Renal cortex interstitium (tissue), 11 donors: Measurements from ENCODE around the gene UGT1A4. TPM values are rescaled to one million over a fixed set of nuclear protein-coding genes. Genes with fewer than 3 reads are reported as not detected.
"Not testable (repeated sequence)": the region's sequence is repeated elsewhere in the genome, so short reads cannot be mapped to it uniquely, and the experiment has no call there.

Experiments
- DNase-seq, 11 donors: peaks; one replicate each; pipeline ENCODE4 v3.0.0-alpha.2; 2013; ENCODE audit warnings: low read depth in 9 of 11, low spot score in 4 of 11; ENCODE audit errors: extremely low read depth in 1 of 11
- polyA plus RNA-seq, 3 donors: library from polyadenylated mRNA; unstranded; fragments of 120-200 nt; gene quantifications; one replicate each; pipeline ENCODE4 v1.2.1, GENCODE V29; 2013; ENCODE audit not compliant: insufficient read length in 3 of 3

The UGT1A4 gene
- polyA plus RNA-seq, 3 donors, result not detected

DNA sequence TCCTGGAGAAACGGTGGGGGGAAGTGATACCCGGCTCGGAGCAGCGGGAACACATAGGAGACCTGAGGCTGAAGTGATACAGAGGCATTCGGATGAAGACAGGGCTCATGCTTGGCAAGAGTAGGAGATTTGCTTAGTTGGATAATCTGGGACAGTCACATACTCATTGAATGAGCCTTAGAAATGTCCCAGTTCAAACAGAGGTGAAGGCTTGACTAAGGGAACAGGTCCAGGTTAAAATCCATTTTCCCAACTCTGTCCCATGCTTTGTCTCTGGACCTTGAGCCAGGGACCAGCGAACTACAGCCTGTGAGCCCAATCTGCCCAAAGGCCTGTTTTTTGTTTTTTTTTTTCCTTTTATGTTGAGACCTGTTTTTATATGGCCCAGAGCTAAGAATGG lies 24.6 kb upstream of the UGT1A4 start:
- no peak for DNase-seq

DNA sequence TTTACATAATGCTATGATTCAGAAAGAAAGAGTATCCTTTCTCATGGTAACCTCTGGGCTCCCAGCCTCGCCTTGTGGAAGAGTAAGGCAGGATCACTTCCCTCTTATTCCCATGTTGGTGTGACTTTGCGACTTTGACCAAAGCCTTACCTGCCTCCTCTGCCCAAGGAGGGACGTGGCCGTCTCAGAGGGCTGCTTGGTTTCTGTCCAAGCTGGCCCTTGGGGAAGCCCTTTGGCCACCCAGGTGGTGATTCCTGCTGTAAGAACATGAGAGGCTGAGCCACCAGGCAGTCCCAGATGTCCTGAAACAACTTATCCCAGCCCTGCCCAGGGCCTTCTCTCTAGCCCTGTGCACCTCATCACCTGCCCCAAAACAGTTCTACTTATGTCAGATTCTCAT lies 19.8 kb upstream of the UGT1A4 start:
- DNase-seq, result no peak

DNA sequence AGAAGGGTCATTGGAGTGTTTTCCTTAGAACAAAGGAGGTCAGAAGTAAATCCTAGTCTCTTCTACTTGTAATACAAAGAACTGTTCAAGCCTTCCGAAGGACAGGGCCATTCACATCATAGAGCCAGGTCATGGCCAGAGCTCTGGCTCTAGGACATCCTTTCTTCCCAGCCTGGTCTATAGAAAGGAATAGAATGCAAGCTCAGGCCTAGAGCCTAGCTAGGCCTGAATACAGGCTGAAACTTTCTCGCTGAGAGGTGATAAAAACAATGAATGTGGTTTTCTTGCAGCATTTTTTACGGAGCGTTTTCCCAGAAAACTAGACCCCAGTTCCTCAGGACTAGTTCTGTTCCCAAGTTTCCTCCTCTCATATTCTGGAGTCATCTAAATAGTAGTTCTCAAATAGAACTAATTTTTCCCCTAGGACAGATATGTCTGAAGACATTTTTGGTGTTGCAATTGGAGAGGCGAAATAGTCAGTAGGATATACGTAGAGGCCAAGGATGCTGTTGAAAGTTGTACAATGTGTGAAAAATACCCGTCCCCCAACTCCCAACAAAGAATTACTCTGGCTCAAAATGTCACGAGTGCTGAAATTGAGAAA lies 19.0 kb upstream of the UGT1A4 start:
- DNase-seq, result no peak

DNA sequence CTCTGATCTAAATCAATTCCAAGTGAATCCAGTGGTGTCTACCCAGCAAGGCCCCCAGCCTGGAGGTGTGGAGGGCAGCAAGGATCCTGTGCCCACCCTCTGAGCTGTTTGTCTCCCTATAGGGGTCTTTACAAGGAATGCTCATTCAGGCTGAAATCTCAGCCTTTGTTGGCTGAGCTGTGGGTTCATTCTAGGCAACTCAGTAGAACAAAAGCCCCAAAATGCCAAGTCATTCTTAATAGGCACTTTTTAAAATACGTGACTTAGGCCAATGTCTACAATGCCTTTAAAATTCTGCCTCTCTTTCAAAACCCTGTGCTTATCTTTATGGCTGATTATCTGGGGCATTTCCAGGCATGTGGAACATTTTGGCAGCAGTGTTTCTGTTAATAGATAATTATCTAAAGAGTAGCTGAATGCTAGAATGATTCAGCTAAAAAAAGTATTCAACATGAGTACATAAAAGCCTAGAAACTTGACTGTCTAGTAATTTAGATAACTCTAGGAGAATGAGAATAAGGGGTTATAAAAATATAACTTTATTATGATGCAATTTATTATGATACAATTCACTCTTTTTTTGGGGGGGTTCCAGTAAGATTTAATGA lies 18.4 kb upstream of the UGT1A4 start:
- peak in 3 of 11 donors; percentile 11 to 22 (median 15) for DNase-seq

DNA sequence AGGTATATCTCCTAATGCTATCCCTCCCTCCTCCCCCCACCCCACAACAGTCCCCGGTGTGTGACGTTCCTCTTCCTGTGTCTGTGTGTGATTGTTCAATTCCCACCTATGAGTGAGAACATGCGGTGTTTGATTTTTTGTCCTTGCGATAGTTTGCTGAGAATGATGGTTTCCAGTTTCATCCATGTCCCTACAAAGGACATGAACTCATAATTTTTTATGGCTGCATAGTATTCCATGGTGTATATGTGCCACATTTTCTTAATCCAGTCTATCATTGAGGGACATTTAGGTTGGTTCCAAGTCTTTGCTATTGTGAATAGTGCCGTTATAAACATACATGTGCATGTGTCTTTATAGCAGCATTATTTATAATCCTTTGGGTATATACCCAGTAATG lies 17.7 kb upstream of the UGT1A4 start:
- DNase-seq, result not testable (repeated sequence)

DNA sequence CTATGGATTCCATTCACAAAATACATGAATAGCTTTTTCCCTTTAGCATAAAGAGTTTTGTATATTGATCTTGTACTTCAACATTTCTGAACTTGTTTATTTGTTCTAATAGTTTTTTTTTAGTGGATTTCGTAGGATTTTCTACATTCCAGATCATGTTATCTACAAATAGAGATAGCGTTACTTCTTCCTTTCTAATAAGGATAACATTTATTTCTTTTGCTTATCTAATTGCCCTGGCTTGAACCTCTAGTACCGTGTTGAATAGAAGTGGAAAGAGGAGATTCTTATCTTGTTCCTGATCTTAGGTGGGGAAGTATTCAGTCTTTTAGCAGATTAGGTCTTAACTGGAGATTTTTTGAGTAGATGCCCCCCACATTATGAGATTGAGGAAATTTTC lies 16.3 kb upstream of the UGT1A4 start:
- no peak for DNase-seq

DNA sequence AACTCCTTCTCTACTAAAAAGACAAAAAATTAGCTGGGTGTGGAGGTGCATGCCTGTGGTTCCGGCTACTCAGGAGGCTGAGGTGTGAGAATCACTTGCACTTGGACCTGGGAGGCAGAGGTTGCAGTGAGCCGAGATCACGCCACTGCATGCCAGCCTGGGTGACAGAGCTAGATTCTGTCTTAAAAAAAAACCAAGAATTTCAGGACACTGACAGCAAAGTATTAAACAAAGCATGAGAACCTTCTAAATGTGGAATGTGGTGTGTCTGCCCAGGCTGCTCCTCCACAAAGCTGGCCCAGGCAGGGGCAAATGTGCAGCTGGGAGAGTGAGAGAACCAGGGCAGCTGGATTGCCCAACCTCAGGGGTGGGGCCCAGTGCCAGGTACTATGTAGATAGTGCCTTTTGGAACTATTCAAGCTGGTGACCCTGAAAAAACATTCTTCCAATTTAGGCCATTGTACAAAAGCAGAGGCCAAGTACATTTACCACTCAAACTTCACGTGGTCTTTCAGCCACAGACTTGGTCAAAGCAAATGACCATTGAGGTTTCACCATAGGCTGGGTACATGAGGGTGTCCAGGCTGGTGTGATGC lies 12.5 kb upstream of the UGT1A4 start:
- no peak for DNase-seq

DNA sequence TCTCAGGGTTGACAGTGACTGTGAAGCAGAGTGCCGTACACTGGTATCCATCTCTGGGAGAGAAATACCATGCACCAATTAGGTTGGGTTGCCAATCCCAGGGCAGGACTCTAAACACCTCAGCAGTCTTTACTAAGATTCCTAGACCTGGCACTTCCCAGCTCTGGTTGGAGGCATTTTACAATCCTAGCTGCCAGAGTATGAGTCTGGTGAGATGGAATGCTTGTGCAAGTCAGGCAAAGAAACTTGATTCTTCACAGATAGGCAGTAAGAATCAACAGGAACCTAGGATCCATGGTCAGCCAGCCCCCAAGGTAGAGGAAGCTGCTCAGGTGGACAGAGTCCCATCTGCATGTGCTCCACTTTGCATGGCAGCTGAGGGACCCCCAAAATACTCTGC lies 11.8 kb upstream of the UGT1A4 start:
- DNase-seq, result no peak

DNA sequence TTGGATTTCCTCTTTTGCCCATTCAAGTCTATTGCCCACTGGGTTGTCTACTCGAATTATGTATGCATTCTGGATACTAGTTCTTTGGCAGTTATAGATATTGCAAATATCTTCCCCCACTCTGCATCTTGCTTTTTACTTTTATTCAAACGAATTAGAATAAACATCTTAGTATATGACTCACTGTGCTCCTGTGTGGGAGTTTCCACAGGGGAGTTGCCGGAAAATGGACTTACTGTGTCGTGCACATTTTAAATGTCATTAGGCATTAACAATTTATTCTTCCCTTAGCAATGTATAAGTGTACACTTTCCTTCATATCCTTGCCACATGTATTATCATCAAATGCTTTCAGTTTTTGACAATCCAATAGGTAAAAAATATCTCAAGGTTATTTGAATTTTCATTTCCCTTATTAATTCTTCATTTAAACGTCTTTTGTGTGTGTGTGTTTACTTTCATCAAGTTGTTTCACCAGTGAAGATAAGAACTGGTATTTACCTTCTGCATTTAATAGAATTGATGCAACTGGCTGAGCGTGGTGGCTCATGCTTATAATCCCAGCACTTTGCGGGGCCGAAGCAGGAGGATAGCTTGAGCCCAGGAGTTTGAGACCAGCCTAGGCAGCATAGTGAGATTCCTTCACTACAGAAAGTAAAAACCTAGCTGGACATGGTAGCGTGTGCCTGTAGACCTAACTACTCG lies 10.4 kb upstream of the UGT1A4 start:
- DNase-seq, result no peak

DNA sequence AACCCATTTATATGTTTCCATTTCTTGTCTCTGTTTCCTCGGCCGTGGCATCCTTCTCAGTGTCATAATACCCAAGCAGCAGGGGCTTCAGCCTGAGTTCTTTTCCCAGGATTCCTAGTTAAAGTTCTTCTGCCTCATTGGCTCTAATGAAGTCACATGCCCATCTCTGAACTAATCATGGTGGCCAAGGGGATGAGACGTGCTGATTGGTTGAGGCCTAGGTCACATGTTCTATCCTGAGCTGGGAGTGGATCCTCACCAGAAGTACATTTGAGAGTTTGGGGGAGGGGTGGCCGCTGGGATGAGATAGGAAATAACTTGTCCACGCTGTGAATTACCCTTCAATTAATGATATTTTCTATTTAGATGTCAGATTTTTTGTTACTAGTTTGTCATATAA lies 9.6 kb upstream of the UGT1A4 start:
- no peak for DNase-seq

DNA sequence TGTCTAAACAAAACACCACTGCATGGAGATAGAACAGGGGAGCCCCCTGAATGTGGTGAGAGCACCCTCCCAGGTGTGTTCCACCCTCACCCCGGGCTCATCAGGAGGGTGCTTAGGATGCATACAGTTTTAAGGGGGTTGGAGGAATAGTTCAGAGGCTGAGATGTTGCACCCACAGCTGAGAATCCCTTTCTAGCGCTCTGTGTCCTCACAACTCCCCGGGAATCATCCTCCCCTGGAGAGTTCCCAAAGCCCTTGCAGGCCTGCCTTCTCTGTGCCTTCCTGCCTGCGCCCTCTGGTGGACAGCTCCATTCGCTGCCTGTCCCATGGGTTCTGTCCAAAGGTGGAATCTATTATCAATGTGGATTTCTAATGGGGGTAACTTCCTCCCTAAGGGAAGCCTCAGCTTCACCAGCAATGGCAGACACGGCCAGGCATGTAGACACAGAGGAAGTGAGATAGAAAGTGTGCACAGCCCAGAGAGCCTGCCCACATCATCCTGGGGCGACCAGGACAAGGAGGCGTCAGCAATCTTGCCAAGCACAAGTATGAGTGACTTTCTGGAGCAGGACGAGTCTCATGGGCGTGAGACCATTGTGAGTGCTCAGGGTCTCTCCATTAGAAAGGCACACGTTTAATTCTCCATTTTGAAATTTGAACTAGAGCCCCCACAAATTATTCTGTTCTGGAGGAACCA lies 7.1 kb upstream of the UGT1A4 start:
- peak; percentile 33 to 70 (median 53) for DNase-seq

DNA sequence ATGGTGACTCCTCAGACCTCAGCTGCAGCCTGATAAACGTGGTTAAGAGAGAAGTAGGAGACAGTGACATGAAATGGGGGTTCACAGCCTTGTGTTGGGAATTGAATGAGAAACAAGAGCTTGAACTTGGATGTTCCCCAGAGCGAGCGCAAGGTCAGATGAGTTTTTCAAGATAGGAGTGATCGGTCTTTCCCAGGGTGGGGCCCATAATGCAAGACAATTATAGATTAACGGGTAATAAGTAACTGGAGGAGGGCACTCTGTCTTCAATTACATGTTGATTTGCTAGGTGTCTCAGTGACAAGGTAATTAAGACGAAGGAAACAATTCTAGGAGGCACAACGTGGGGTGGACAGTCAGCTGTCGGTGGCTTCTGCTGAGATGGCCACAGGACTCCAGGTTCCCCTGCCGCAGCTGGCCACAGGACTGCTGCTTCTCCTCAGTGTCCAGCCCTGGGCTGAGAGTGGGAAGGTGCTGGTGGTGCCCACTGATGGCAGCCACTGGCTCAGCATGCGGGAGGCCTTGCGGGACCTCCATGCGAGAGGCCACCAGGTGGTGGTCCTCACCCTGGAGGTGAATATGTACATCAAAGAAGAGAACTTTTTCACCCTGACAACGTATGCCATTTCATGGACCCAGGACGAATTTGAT lies 5.8 kb upstream of the UGT1A4 start, which contains the start of gene UGT1A5:
TSS of gene UGT1A5 (plus strand) at position 297 of the 651 bp plus-strand sequence. CDS start at position 382, 85 bp downstream.
- DNase-seq, result no peak

DNA sequence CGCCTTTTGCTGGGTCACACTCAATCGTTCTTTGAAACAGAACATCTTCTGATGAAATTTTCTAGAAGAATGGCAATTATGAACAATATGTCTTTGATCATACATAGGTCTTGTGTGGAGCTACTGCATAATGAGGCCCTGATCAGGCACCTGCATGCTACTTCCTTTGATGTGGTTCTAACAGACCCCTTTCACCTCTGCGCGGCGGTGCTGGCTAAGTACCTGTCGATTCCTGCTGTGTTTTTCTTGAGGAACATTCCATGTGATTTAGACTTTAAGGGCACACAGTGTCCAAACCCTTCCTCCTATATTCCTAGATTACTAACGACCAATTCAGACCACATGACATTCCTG lies 5.3 kb upstream of the UGT1A4 start:
- no peak for DNase-seq

DNA sequence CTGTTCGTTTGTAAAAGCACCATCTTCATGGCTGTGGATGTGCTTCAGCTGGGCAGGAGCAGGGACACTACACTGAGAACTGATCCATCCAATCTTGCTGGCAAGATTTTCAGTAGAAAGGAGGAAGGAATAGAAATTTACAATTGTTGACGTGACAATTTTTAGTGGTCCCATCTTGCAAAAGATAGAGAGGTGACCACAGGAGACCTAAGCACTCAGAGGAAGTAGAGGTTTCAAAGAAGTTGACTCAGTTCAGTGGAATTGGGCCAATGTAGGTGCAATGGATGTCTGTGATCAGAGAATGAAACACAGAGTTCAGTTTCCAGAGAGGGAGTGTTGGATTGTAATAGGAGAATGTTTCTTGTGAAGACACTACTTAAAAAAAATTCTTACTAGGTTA lies 4.4 kb upstream of the UGT1A4 start:
- no peak for DNase-seq

DNA sequence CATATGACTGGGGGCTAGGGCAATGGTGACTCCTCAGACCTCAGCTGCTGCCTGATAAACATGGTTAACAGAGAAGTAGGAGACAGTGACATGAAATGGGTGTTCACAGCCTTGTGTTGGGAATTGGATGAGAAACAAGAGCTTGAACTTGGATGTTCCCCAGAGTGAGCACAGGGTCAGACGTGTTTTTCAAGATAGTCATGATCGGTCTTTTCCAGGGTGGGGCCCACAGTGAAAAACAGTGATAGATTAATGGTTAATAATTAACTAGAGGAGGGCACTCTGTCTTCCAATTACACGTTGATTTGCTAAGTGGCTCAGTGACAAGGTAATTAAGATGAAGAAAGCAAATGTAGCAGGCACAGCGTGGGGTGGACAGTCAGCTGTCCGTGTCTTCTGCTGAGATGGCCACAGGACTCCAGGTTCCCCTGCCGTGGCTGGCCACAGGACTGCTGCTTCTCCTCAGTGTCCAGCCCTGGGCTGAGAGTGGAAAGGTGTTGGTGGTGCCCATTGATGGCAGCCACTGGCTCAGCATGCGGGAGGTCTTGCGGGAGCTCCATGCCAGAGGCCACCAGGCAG lies 10.3 kb downstream of the UGT1A4 start, which contains the start of gene UGT1A3:
TSS of gene UGT1A3 (plus strand) at position 320 of the 579 bp plus-strand sequence. CDS start at position 405, 85 bp downstream.
- no peak for DNase-seq

DNA sequence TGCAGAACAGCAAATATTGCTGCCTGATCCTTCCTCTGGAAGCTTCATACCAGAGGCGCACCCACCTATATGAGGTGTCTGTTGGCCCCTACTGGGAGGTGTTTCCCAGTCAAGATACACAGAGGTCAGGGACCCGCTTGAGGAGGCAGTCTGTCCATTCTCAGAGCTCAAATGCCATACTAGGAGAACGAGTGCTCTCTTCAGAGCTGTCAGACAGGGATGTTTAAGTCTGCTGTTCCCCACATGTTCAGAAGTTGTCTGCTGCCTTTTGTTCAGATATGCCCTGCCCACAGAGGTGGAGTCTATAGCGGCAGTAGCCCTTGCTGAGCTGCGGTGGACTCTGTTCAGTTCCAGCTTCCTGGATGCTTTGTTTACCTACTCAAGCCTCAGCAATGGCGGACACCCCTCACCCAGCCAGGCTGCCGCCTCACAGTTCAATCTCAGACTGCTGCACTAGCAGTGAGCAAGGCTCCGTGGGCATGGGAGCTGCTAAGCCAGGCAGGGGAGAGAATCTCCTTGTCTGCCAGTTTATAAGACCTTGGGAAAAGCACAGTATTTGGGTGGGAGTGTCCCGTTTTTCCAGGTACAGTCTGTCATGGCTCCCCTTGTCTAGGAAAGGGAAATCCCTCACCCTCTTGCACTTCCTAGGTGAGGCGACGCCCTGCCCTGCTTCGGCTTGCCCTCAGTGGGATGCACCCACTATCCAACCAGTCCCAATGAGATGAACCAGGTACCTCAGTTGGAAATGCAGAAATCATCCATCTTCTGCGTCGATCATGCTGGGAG lies 18.5 kb downstream of the UGT1A4 start:
- not testable (repeated sequence) for DNase-seq

DNA sequence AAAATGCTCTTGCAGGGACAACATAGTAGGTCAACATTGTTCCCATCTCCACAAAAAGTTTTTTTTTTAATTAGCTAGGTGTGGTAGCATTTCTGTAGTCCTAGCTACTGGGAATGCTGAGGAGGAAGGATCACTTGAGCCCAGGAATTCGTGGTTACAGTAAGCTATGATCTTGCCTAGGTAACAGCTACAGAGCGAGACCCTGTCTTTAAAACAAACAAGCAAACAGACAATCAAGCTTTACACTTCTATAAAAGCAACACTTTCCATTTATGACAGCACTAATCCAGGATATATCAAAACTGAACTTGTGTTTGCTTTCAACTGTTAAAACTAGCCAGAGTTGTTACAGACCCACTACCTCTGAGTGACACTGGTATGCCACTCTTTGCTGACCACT lies 22.3 kb downstream of the UGT1A4 start:
- DNase-seq, result no peak
